ENCODE measurements around the gene BTBD2. TPM values are rescaled to one million over a fixed set of nuclear protein-coding genes. Genes with fewer than 3 reads are reported as not detected.

Gene BTBD2
- total and polyA plus RNA-seq, 2 donors: 18.0 to 36.9 TPM

- peaks cover 0 to 6% of the 10 kb centered on the region in 2 donors for H3K9me3 ChIP-seq (ENCODE audit: control insufficient read depth in 2 of 2, insufficient read depth in 1 of 2, low read length in 1 of 2)
- WGBS: 88% methylated on average over 42 of the region's 42 CpGs
- peaks cover 14 to 40% of the 10 kb centered on the region in 2 donors for H3K4me1 ChIP-seq (ENCODE audit: control insufficient read depth in 2 of 2, insufficient read depth in 2 of 2, low read length in 2 of 2)
- DNase-seq (ENCODE audit: low read depth in 6 of 9, low spot score in 9 of 9): no peak
- H3K27me3 ChIP-seq (ENCODE audit: control insufficient read depth in 2 of 2, insufficient read depth in 1 of 2, low read length in 1 of 2): no peaks in the 10 kb centered on the region
- H3K4me3 ChIP-seq (ENCODE audit: low read length in 2 of 2): no peak overlapping the region
- peaks cover 4 to 11% of the 10 kb centered on the region in 2 donors for H3K36me3 ChIP-seq (ENCODE audit: control insufficient read depth in 2 of 2, insufficient read depth in 2 of 2, low read length in 1 of 2)
- H3K27ac ChIP-seq (ENCODE audit: low read depth in 1 of 2, low read length in 1 of 2): no peak overlapping the region
Observed at GRCh38 chr19:1944088-1944915, 71.2 kb downstream of the BTBD2 start.

GRCh38 chr19:1943661-1944087, 71.8 kb downstream of the BTBD2 start:
- Histone ChIP-seq H3K27me3 (ENCODE audit: control insufficient read depth in 2 of 2, insufficient read depth in 1 of 2, low read length in 1 of 2) (no peaks in the 10 kb centered on the region), H3K4me3 (ENCODE audit: low read length in 2 of 2) (no peak overlapping the region), H3K4me1 (ENCODE audit: control insufficient read depth in 2 of 2, insufficient read depth in 2 of 2, low read length in 2 of 2) (peaks cover 14 to 40% of the 10 kb centered on the region in 2 donors), H3K36me3 (ENCODE audit: control insufficient read depth in 2 of 2, insufficient read depth in 2 of 2, low read length in 1 of 2) (peaks cover 0 to 9% of the 10 kb centered on the region in 2 donors), H3K9me3 (ENCODE audit: control insufficient read depth in 2 of 2, insufficient read depth in 1 of 2, low read length in 1 of 2) (peaks cover 0 to 6% of the 10 kb centered on the region in 2 donors), H3K27ac (ENCODE audit: low read depth in 1 of 2, low read length in 1 of 2) (peak overlapping the region in 1 of 2 donors; percentile 40)
- 83% methylated on average over 22 of the region's 22 CpGs for WGBS
- DNase-seq (ENCODE audit: low read depth in 6 of 9, low spot score in 9 of 9): no peak

- 6% methylated on average over 21 of the region's 21 CpGs for WGBS
- H3K36me3 ChIP-seq (ENCODE audit: control insufficient read depth in 2 of 2, insufficient read depth in 2 of 2, low read length in 1 of 2): peaks cover 0 to 6% of the 10 kb centered on the region in 2 donors
- H3K4me1 ChIP-seq (ENCODE audit: control insufficient read depth in 2 of 2, insufficient read depth in 2 of 2, low read length in 2 of 2): peaks cover 14 to 40% of the 10 kb centered on the region in 2 donors
Observed at GRCh38 chr19:1942934-1943555, 72.5 kb downstream of the BTBD2 start.

GRCh38 chr19:1942078-1942933, 73.2 kb downstream of the BTBD2 start:
- DNase-seq (ENCODE audit: low read depth in 6 of 9, low spot score in 9 of 9): peak in 6 of 9 donors; percentile 51 to 81 (median 64)
- H3K27me3 ChIP-seq (ENCODE audit: control insufficient read depth in 2 of 2, insufficient read depth in 1 of 2, low read length in 1 of 2): no peaks in the 10 kb centered on the region
- under 1% methylated on average over 40 of the region's 40 CpGs for WGBS
- peak overlapping the region; percentile 79 to 96 for H3K4me3 ChIP-seq (ENCODE audit: low read length in 2 of 2)
- peaks cover 0 to 4% of the 10 kb centered on the region in 2 donors for H3K36me3 ChIP-seq (ENCODE audit: control insufficient read depth in 2 of 2, insufficient read depth in 2 of 2, low read length in 1 of 2)
- H3K9me3 ChIP-seq (ENCODE audit: control insufficient read depth in 2 of 2, insufficient read depth in 1 of 2, low read length in 1 of 2): peaks cover 0 to 6% of the 10 kb centered on the region in 2 donors
- peaks cover 14 to 40% of the 10 kb centered on the region in 2 donors for H3K4me1 ChIP-seq (ENCODE audit: control insufficient read depth in 2 of 2, insufficient read depth in 2 of 2, low read length in 2 of 2)
- peak overlapping the region; percentile 95 to 96 for H3K27ac ChIP-seq (ENCODE audit: low read depth in 1 of 2, low read length in 1 of 2)

More at GRCh38 chr19:1942934-1943555, 72.5 kb downstream of the BTBD2 start:
- Histone ChIP-seq H3K4me3 (ENCODE audit: low read length in 2 of 2) (peak overlapping the region; percentile 79 to 96), H3K27me3 (ENCODE audit: control insufficient read depth in 2 of 2, insufficient read depth in 1 of 2, low read length in 1 of 2) (no peaks in the 10 kb centered on the region), H3K27ac (ENCODE audit: low read depth in 1 of 2, low read length in 1 of 2) (peak overlapping the region; percentile 95 to 96), H3K9me3 (ENCODE audit: control insufficient read depth in 2 of 2, insufficient read depth in 1 of 2, low read length in 1 of 2) (peaks cover 0 to 6% of the 10 kb centered on the region in 2 donors)
- no peak for DNase-seq (ENCODE audit: low read depth in 6 of 9, low spot score in 9 of 9)

GRCh38 chr19:1941146-1942077, 74.1 kb downstream of the BTBD2 start, which contains the start of gene CSNK1G2:
TSS of gene CSNK1G2 (plus strand) at chr19:1941172. CDS start at chr19:1969773, 28,601 bp downstream.
- Histone ChIP-seq H3K4me1 (ENCODE audit: control insufficient read depth in 2 of 2, insufficient read depth in 2 of 2, low read length in 2 of 2) (peaks cover 14 to 40% of the 10 kb centered on the region in 2 donors), H3K9me3 (ENCODE audit: control insufficient read depth in 2 of 2, insufficient read depth in 1 of 2, low read length in 1 of 2) (peaks cover 0 to 6% of the 10 kb centered on the region in 2 donors), H3K4me3 (ENCODE audit: low read length in 2 of 2) (peak within 1 kb of the TSS; percentile 79 to 96), H3K27ac (ENCODE audit: low read depth in 1 of 2, low read length in 1 of 2) (peak within 1 kb of the TSS; percentile 95 to 96), H3K27me3 (ENCODE audit: control insufficient read depth in 2 of 2, insufficient read depth in 1 of 2, low read length in 1 of 2) (no peaks in the 10 kb centered on the region), H3K36me3 (ENCODE audit: control insufficient read depth in 2 of 2, insufficient read depth in 2 of 2, low read length in 1 of 2) (no peaks in the 10 kb centered on the region)
- DNase-seq (ENCODE audit: low read depth in 6 of 9, low spot score in 9 of 9): peak in 1 of 9 donors; percentile 33
- WGBS: under 1% methylated on average over 97 of the region's 97 CpGs

GRCh38 chr19:1938071-1938470, 77.4 kb downstream of the BTBD2 start:
- Histone ChIP-seq H3K36me3 (ENCODE audit: control insufficient read depth in 2 of 2, insufficient read depth in 2 of 2, low read length in 1 of 2) (no peaks in the 10 kb centered on the region), H3K27ac (ENCODE audit: low read depth in 1 of 2, low read length in 1 of 2) (no peak overlapping the region), H3K4me1 (ENCODE audit: control insufficient read depth in 2 of 2, insufficient read depth in 2 of 2, low read length in 2 of 2) (peaks cover 7 to 29% of the 10 kb centered on the region in 2 donors), H3K9me3 (ENCODE audit: control insufficient read depth in 2 of 2, insufficient read depth in 1 of 2, low read length in 1 of 2) (peaks cover 0 to 13% of the 10 kb centered on the region in 2 donors), H3K4me3 (ENCODE audit: low read length in 2 of 2) (no peak overlapping the region), H3K27me3 (ENCODE audit: control insufficient read depth in 2 of 2, insufficient read depth in 1 of 2, low read length in 1 of 2) (no peaks in the 10 kb centered on the region)
- 89% methylated on average over 7 of the region's 7 CpGs for WGBS
- DNase-seq (ENCODE audit: low read depth in 6 of 9, low spot score in 9 of 9): no peak

GRCh38 chr19:1936916-1937610, 78.5 kb downstream of the BTBD2 start:
- no peak overlapping the region for H3K4me3 ChIP-seq (ENCODE audit: low read length in 2 of 2)
- H3K27me3 ChIP-seq (ENCODE audit: control insufficient read depth in 2 of 2, insufficient read depth in 1 of 2, low read length in 1 of 2): no peaks in the 10 kb centered on the region
- peaks cover 6 to 20% of the 10 kb centered on the region in 2 donors for H3K4me1 ChIP-seq (ENCODE audit: control insufficient read depth in 2 of 2, insufficient read depth in 2 of 2, low read length in 2 of 2)
- WGBS: 96% methylated on average over 24 of the region's 24 CpGs
- no peaks in the 10 kb centered on the region for H3K36me3 ChIP-seq (ENCODE audit: control insufficient read depth in 2 of 2, insufficient read depth in 2 of 2, low read length in 1 of 2)
- H3K27ac ChIP-seq (ENCODE audit: low read depth in 1 of 2, low read length in 1 of 2): no peak overlapping the region
- H3K9me3 ChIP-seq (ENCODE audit: control insufficient read depth in 2 of 2, insufficient read depth in 1 of 2, low read length in 1 of 2): peaks cover 0 to 16% of the 10 kb centered on the region in 2 donors
- no peak for DNase-seq (ENCODE audit: low read depth in 6 of 9, low spot score in 9 of 9)

Measured in thymus (tissue), 11 donors.